Measurements from ENCODE around the gene PLEKHO2. TPM values are rescaled to one million over a fixed set of nuclear protein-coding genes. Genes with fewer than 3 reads are reported as not detected.

Gene PLEKHO2
- total RNA-seq, 4 donors from 2014 or later, result 10.3 to 46.2 (median 23.0) TPM

DNA sequence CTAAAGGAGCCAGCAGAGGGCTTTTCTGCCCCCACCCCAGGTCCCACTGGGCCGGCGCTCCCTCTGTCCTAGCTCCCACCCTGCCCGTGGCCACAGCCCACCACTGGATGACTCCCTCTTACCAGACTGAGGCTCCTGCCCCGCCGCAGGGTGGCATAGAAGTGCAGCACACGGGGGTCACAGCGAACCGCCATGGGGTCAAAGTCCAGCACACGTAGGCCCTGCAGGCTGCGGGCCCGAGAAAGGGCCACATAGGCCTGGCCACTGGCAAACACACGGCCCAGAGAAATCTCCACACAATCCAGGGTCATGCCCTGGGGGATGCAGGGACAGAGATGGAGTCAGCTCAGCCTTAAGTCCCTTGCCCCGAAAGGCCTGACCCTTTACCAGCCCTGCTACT lies 25.3 kb upstream of the PLEKHO2 start:
- no peaks in the 10 kb centered on the region for H3K9me3 ChIP-seq
- H3K4me3 ChIP-seq, result no peak overlapping the region
- H3K36me3 ChIP-seq, result no peaks in the 10 kb centered on the region
- intact Hi-C loops (cut with DNase I; ENCODE audit: low total_unique reads), result no loop called here
- H3K27me3 ChIP-seq, result no peaks in the 10 kb centered on the region
- DNase-seq, result no peak
- no peak overlapping the region for H3K27ac ChIP-seq
- H3K4me1 ChIP-seq, result no peaks in the 10 kb centered on the region
- no peak for TF ChIP-seq POLR2A (IDR thresholded peaks at IDR 0.05)
- TF ChIP-seq, protein P1, sequence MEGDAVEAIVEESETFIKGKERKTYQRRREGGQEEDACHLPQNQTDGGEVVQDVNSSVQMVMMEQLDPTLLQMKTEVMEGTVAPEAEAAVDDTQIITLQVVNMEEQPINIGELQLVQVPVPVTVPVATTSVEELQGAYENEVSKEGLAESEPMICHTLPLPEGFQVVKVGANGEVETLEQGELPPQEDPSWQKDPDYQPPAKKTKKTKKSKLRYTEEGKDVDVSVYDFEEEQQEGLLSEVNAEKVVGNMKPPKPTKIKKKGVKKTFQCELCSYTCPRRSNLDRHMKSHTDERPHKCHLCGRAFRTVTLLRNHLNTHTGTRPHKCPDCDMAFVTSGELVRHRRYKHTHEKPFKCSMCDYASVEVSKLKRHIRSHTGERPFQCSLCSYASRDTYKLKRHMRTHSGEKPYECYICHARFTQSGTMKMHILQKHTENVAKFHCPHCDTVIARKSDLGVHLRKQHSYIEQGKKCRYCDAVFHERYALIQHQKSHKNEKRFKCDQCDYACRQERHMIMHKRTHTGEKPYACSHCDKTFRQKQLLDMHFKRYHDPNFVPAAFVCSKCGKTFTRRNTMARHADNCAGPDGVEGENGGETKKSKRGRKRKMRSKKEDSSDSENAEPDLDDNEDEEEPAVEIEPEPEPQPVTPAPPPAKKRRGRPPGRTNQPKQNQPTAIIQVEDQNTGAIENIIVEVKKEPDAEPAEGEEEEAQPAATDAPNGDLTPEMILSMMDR (IDR thresholded peaks at IDR 0.05), result no peak

DNA sequence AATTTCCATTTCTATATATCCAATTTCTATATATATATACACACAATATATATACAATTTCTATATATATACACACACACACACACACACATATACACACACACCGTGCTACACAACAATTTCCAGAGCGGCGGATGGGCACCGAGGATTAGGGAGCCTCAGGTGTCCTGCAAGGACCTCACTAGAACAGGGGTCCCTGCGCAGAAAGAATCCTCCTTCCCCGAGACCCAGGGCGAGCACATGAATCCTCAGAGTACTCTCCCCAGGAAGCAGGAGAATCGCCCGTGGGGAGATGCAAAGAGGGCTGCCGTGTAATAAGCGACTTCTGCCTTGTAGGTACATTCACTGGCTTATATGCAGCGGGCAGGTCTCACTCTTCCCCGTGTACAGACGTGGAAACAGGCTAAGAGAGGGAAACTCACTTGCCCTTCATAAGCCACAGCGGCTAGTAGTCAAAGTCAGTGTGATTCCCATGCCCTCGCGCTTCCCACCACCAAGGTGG lies 16.7 kb upstream of the PLEKHO2 start:
- intact Hi-C loops (cut with DNase I; ENCODE audit: low total_unique reads), result no loop called here
- Histone ChIP-seq H3K4me1 (no peaks in the 10 kb centered on the region), H3K27me3 (no peaks in the 10 kb centered on the region), H3K9me3 (no peaks in the 10 kb centered on the region), H3K4me3 (peak overlapping the region; percentile 25 to 39), H3K36me3 (no peaks in the 10 kb centered on the region), H3K27ac (peak overlapping the region in 1 of 2 donors; percentile 70)
- TF ChIP-seq, protein P1 (IDR thresholded peaks at IDR 0.05), result no peak
- TF ChIP-seq POLR2A (IDR thresholded peaks at IDR 0.05), result no peak
- no peak for DNase-seq

DNA sequence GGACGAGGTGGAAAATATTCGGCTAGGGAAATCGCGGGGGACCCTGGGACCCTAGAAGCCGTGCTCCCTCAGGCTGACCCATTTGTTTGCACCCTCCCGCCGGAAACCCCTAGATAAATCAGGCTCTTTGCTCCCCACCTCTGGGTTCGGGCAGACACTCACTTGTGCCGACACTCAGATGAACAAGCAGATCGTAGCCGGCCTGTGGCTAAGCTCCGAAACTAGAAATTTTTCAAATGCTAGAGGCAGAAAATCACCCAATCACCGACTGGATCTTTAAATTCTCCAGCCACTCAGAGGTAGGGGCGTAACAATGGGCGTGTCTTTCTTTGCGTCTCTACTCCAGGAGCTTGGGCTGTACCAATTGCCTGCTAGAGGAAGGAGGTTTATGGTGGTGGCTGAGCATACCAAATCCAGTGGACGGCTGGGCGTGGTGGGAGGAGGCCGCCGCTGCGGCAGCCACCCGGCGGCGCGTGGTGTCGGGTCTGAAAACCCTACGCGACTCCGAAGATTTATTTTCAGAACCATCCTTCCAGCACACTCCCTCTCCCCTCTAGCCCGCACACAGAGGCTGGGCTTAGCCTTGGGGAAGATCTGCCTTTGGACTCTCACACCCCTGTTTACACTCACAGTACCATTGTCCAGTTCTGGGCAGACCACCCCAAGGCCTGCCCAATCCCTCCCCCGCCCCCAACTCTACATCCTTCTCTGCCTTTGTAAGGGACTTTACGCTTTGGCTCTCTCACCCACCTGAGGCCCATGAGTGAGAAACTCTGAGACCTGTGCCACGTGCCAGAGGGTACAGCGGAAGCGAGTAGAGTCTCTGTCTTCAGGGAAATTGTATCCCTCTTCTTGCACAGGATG lies 16.1 kb upstream of the PLEKHO2 start, which contains the start of gene PIF1:
PIF1 (minus strand) TSS at position 217 of the 864 bp plus-strand sequence. CDS start 1,312 bp downstream, outside the sequence.
- intact Hi-C loops (cut with DNase I; ENCODE audit: low total_unique reads), result no loop called here
- TF ChIP-seq POLR2A (IDR thresholded peaks at IDR 0.05), result peak; percentile 78 to 95
- TF ChIP-seq, protein P1 (IDR thresholded peaks at IDR 0.05), result peak in 2 of 4 experiments; percentile 28
- peak within 1 kb of the TSS; percentile 70 to 81 for H3K27ac ChIP-seq

DNA sequence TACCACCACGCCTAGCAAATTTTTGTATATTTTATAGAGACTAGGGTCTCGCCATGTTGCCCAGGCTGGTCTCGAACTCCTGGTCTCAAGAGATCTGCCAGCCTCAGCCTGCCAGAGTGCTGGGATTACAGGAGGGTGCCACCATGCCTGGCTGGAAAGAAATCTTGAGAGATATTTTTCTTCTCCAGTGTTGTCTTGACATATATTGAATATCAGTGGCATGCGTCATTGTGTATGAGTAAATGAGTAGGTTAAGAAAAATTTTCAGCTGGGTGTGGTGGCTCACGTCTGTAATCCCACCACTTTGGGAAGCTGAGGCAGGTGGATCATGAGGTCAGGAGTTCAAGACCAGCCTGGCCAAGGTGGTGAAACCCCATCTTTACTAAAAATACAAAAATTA lies 12.7 kb upstream of the PLEKHO2 start:
- no peaks in the 10 kb centered on the region for H3K36me3 ChIP-seq
- H3K27me3 ChIP-seq, result no peaks in the 10 kb centered on the region
- no peak for TF ChIP-seq POLR2A (IDR thresholded peaks at IDR 0.05)
- TF ChIP-seq, protein P1 (IDR thresholded peaks at IDR 0.05), result no peak
- no peak overlapping the region for H3K27ac ChIP-seq
- DNase-seq, result no peak
- intact Hi-C loops (cut with DNase I; ENCODE audit: low total_unique reads), result no loop called here
- no peak overlapping the region for H3K4me3 ChIP-seq
- no peaks in the 10 kb centered on the region for H3K9me3 ChIP-seq
- H3K4me1 ChIP-seq, result no peaks in the 10 kb centered on the region

More for the DNA sequence above, 16.1 kb upstream of the PLEKHO2 start, which contains the start of gene PIF1:
- no peaks in the 10 kb centered on the region for H3K27me3 ChIP-seq
- H3K36me3 ChIP-seq, result no peaks in the 10 kb centered on the region
- peak within 1 kb of the TSS; percentile 25 to 39 for H3K4me3 ChIP-seq
- H3K9me3 ChIP-seq, result no peaks in the 10 kb centered on the region
- peak; percentile 87 to 96 for DNase-seq
- no peaks in the 10 kb centered on the region for H3K4me1 ChIP-seq

DNA sequence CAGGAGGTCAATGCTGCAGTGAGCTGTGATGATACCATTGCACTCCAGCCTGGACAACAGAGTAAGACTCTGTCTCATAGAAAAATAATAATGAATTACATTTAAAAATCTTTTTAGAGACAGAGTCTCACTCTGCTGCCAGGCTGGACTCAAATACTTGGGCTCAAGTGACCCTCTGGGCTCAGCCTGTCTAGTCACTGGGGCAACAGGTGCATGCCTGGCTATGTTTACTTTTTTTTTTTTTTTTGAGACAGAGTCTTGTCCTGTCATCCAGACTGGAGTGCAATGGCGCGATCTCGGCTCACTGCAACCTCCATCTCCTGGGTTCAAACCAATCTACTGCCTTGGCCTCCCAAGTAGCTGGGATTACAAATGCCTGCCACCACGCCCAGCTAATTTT lies 8.0 kb upstream of the PLEKHO2 start:
- Histone ChIP-seq H3K27me3 (no peaks in the 10 kb centered on the region), H3K36me3 (no peaks in the 10 kb centered on the region), H3K9me3 (no peaks in the 10 kb centered on the region), H3K4me3 (no peak overlapping the region), H3K4me1 (no peaks in the 10 kb centered on the region), H3K27ac (no peak overlapping the region)
- intact Hi-C loops (cut with DNase I; ENCODE audit: low total_unique reads), result no loop called here
- TF ChIP-seq, protein P1 (IDR thresholded peaks at IDR 0.05), result no peak
- TF ChIP-seq POLR2A (IDR thresholded peaks at IDR 0.05), result no peak
- no peak for DNase-seq
